Measurements from ENCODE around the gene TBX15. TPM values are rescaled to one million over a fixed set of nuclear protein-coding genes. Genes with fewer than 3 reads are reported as not detected.

TBX15 gene
- total and polyA plus RNA-seq, 2 experiments from 2014 or later: 0.21 TPM; not detected in 1

- Histone ChIP-seq H3K27ac (ENCODE audit: low read depth) (no peak overlapping the region), H3K9me2 (ENCODE audit: insufficient read depth) (no peaks in the 10 kb centered on the region), H3K79me2 (replicated peaks; ENCODE audit: insufficient read depth) (no peaks in the 10 kb centered on the region), H3K4me3 (peak overlapping the region; percentile 53), H3K4me2 (peak overlapping the region; percentile 65), H3K4me1 (ENCODE audit: insufficient read depth) (peaks cover 30% of the 10 kb centered on the region), H3K27me3 (ENCODE audit: insufficient read depth) (peaks cover 100% of the 10 kb centered on the region), H2AFZ (0 out of 2 replicates have a peak overlapping the region, but pooled peaks have one; percentile 1), H4K20me1 (replicated peaks; ENCODE audit: insufficient read depth) (peaks cover 18% of the 10 kb centered on the region; the same call in 1 of the 2 replicates), H3F3A (replicated peaks; ENCODE audit: low read depth) (peaks cover 9% of the 10 kb centered on the region; the same call in 1 of the 2 replicates), H3K36me3 (ENCODE audit: insufficient read depth) (no peaks in the 10 kb centered on the region; the same call in 1 of the 2 replicates)
- ATAC-seq (peak; percentile 10; the same call in 2 of the 3 replicates), DNase-seq (ENCODE audit: low spot score) (peak; percentile 59)
- Mint-ChIP-seq H3K9me3 (peaks cover 4% of the 10 kb centered on the region), H3K4me3 (peak overlapping the region; percentile 74), H3K36me3 (ENCODE audit: low read depth) (no peaks in the 10 kb centered on the region), H3K27ac (no peak overlapping the region), H3K27me3 (ENCODE audit: insufficient read depth, low read depth, poor library complexity) (peaks cover 79% of the 10 kb centered on the region), H3K4me1 (peaks cover 25% of the 10 kb centered on the region)
- TF ChIP-seq EZH2 (IDR thresholded peaks at IDR 0.05; ENCODE audit: low read depth, unreplicated experiment) (peak; percentile 85), STAT1 (IDR thresholded peaks at IDR 0.05; ENCODE audit: unreplicated experiment) (no peak)
Observed at GRCh38 chr1:118978914-118979701, 9.0 kb downstream of the TBX15 start.

- ATAC-seq: no peak
- H3K27me3 ChIP-seq (ENCODE audit: insufficient read depth): peaks cover 93% of the 10 kb centered on the region
- peaks cover 2% of the 10 kb centered on the region; the same call in 1 of the 3 replicates for H3K9me3 Mint-ChIP-seq
- TF ChIP-seq ZNF462 (CRISPR knock-in tag; IDR thresholded peaks at IDR 0.05): no peak
- no peak for TF ChIP-seq JUNB (IDR thresholded peaks at IDR 0.05; ENCODE audit: unreplicated experiment)
- TF ChIP-seq REST (IDR thresholded peaks at IDR 0.05; ENCODE audit: unreplicated experiment): no peak
- no peak for TF ChIP-seq CTCF (conservative IDR thresholded peaks at IDR 0.05; ENCODE audit: low read depth in 2 of 2)
- no peak for TF ChIP-seq CREB1 (CRISPR knock-in tag; IDR thresholded peaks at IDR 0.05; ENCODE audit: low read depth)
- no peak for TF ChIP-seq POLR2AphosphoS5 (IDR thresholded peaks at IDR 0.05; ENCODE audit: low read depth)
- TF ChIP-seq EZH2phosphoT487 (IDR thresholded peaks at IDR 0.05; ENCODE audit: unreplicated experiment): no peak
Observed at GRCh38 chr1:118977600-118977999, 10.5 kb downstream of the TBX15 start.

More at GRCh38 chr1:118977600-118977999, 10.5 kb downstream of the TBX15 start:
- Mint-ChIP-seq H3K27me3 (ENCODE audit: insufficient read depth, low read depth, poor library complexity) (peaks cover 70% of the 10 kb centered on the region), H3K4me1 (peaks cover 10% of the 10 kb centered on the region; the same call in 2 of the 3 replicates), H3K27ac (no peak overlapping the region), H3K4me3 (no peak overlapping the region), H3K36me3 (ENCODE audit: low read depth) (no peaks in the 10 kb centered on the region)
- Histone ChIP-seq H2AFZ (no peak overlapping the region), H3K4me1 (ENCODE audit: insufficient read depth) (peaks cover 18% of the 10 kb centered on the region), H4K20me1 (replicated peaks; ENCODE audit: insufficient read depth) (peaks cover 15% of the 10 kb centered on the region; the same call in 1 of the 2 replicates), H3K9me2 (ENCODE audit: insufficient read depth) (no peaks in the 10 kb centered on the region), H3F3A (replicated peaks; ENCODE audit: low read depth) (peaks cover 3% of the 10 kb centered on the region; the same call in 1 of the 2 replicates), H3K4me2 (no peak overlapping the region), H3K79me2 (replicated peaks; ENCODE audit: insufficient read depth) (no peaks in the 10 kb centered on the region), H3K4me3 (no peak overlapping the region), H3K27ac (ENCODE audit: low read depth) (no peak overlapping the region), H3K36me3 (ENCODE audit: insufficient read depth) (no peaks in the 10 kb centered on the region; the same call in 1 of the 2 replicates)
- no peak for DNase-seq (ENCODE audit: low spot score)

Data from GM23338 (cell line).